GM19467 (cell line): ENCODE data around the gene DDR1.
"Not testable (repeated sequence)": the region's sequence is repeated elsewhere in the genome, so short reads cannot be mapped to it uniquely, and the experiment has no call there.

Source experiments
- ATAC-seq: cut with Tn5 transposase; IDR thresholded peaks from one replicate; pipeline ENCODE4 v1.9.1; 2021; ENCODE audit warnings: mild to moderate bottlenecking, moderate library complexity; ENCODE audit not compliant: unreplicated experiment

The DDR1 gene

DNA sequence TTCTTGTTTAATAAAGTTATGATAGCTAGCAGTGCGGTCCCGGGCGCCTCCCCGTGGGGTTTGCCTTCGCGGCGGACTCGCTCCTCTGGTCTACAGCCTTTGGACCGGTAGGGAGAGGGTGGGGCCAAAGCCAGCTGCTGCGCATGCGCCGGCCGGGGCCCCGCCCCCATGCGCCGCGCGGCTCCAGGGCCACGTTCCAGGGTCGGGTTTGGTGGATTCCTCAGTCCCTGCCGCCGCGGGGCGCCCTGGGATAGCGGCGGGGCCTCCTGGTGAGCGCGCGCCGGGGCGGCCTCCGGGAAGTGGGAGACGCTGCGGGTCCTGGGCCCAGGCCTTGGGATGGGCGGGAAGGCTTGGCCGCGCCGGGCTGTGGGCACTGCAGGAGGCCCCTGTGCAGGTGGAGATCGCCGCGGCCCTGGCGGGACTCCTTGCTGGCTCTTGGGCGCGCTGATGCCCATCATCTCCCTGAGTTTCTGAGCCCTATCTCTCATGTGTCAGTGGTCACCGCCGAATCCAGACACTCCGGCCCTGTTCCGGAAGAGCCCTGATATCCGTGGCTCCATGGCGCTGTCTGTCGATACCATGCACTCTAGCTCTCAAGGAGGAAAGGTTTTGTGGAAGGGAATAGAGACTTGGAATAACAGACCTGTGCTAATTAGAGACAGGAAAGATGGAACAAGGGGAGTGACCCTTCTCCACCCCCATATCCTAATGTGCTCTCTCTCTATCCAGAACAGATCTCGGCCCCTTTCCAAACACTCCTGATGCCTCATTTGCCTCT lies 29.9 kb downstream of the DDR1 start, which contains the start of gene VARS2:
VARS2 (plus strand) TSS at position 163 of the 778 bp plus-strand sequence; CDS start at position 762, 599 bp downstream.
- ATAC-seq, result peak; percentile 90

DNA sequence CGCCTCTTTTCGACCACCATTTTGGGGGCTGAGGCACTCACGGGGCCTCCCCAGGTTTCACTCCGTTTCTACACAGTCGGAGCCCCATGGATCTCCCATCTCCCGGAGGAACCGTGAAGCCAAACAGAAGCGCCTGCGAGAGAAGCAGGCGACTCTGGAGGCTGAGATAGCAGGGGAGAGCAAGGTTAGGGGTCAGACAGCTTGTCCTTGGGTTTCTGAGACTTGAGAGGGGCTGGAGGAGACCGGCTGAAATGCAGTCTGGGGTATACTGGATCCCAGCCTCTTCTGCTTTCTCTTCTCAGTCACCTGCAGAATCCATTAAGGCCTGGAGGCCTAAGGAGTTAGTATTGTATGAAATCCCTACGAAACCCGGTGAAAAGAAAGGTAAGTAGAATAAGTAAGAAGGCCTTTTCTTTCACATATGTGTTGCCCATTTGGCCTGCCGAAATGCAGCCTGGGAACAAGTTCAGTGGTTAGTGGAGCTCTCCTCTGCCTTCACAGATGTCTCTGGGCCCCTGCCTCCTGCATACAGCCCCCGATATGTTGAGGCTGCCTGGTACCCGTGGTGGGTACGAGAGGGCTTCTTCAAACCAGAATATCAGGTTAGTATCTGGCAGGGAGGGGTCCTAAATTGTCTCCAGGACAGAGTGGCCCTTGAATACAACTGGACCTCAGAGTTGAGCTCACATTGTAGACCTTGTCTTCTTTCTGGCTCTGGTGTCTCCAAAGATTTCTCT lies 30.7 kb downstream of the DDR1 start:
- ATAC-seq, result no peak

DNA sequence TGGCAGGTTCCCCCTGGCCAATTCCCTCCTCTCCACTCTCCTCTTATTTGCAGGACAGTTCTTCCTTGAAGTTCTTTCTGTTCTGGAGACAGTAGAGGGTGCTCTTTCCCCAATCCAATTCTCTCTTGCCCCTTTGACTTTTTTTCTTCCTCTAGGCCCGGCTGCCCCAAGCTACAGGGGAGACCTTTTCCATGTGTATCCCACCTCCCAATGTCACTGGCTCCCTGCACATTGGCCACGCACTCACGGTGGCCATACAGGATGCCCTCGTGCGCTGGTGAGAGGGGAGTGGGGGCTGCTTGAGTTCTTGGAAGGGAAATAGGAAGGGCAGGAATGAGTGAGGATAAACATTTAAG lies 31.2 kb downstream of the DDR1 start:
- ATAC-seq, result no peak

DNA sequence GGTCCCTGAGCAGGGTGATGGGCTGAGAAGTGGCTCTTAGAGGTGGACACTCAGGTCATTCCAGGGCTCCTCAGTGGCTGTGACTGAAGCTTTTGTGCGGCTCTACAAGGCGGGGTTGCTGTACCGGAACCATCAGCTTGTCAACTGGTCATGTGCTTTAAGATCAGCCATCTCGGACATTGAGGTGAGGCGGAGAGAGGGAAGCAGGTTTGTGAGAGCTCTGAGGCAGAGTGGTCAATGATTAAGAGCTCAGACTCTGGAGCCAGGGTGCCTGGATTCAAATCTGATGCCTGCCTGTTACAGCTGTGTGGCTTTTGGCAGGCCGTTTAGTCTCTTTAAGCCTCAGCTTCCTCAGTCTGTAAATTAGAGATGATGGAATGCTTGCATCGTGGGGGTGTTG lies 32.7 kb downstream of the DDR1 start:
- no peak for ATAC-seq

DNA sequence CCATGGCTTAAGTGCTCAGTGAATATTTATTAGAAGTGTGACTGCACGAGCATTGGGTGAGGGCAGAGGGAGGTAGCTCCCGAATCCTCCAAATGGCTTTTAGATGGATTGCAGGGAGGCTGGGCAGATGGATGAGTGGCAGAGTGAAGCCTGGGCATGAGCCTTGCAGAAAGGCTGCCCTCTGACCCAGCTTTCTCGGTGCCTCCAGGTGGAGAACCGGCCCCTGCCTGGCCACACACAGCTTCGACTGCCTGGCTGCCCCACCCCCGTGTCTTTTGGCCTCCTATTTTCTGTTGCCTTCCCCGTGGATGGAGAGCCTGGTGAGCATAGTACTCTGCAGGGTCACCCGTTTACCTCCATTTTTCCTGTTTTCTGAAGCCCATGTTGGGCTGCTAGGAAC lies 33.2 kb downstream of the DDR1 start:
- no peak for ATAC-seq

GRCh38 chr6:30918670-30919069 lies 34.4 kb downstream of the DDR1 start:
- no peak for ATAC-seq

DNA sequence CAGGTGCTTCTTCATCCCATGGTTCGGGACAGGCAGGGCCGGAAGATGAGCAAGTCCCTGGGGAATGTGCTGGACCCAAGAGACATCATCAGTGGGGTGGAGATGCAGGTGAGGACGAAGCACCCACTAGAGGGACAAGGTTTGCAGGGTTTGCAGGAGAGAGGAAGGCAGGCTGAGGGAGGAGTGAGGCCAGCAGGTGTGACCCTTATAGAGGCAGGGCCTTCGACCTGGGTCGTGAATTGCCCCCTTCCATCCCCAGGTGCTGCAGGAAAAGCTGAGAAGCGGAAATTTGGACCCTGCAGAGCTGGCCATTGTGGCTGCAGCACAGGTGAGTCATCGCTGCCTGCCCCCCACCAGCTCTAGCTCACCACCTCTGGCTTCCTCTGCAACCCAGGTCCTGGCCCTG lies 38.1 kb downstream of the DDR1 start:
- no peak for ATAC-seq

- not testable (repeated sequence) for ATAC-seq
These were observed 39.8 kb downstream of the DDR1 start for GRCh38 chr6:30924040-30924627.

DNA sequence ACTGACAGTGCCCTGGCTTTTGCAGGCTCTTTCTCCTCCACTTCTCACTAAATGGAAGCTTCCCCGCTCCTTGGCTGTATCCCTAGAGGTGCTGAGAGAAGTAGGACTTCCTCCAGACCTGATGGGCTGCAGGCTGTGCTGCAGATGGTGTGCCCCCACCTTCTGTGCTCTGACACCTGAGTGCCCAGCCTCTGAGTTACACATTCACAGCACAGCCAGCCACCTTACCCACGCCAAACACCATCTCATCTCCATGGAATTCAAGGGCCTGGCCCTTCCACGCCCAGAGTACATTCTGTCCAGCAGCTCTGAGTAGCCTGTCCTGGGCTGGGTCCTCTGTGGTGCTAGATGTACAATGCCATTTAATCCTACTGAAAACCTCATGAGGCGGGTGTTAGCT lies 42.3 kb downstream of the DDR1 start:
- ATAC-seq, result no peak

DNA sequence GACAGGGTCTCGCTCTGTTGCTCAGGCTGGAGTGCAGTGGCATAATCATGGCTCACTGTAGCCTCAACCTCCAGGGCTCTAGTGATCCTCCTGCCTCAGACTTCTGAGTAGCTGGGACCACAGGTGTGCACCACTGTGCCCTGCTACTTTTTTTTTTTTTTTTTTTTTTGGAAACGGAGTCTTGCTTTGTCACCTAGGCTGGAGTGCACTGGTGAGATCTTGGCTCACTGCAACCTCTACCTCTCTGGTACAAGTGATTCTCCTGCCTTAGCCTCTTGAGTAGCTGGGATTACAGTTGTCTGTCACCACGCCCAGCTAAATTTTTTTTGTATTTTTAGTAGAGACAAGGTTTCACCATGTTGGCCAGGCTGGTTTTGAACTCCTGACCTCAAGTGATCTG lies 42.8 kb downstream of the DDR1 start:
- not testable (repeated sequence) for ATAC-seq

DNA sequence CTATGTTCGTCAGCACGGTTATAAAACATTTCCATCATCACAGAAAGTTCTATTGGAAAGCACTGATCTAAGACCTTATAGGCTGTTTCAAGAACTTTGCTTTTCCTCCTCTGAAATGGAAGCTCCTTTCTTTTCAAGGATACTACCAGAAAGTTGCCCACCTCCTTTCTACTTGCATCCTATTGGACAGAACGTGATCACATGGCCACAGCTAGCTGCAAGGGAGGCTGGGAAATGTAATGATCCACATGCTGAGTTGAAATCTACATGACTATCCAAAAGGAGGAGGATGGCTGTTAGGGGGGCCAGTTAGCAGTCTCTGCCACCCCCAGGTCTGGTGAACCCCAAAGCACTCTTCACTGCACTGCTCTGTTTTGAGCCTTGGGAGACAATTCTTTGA lies 44.4 kb downstream of the DDR1 start:
- ATAC-seq, result no peak

DNA sequence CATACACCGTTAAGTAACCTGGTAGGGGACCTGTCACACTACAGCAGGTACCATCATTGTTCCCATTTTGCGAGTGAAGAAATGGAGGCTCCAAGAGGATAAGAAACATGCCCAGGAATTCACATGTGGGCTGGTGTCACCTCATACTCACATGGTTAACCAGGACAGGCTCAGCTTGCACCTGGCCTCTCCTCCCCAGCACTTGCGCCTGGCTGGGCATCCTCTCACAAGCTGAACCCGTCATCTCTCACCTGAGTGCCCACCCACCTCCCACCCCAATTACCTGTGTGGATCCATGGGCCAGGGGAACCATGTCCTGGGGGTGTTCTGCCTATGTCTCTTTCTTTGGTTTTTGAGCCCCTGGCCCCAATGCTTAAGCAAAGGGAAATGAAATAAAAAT lies 46.2 kb downstream of the DDR1 start:
- no peak for ATAC-seq

DNA sequence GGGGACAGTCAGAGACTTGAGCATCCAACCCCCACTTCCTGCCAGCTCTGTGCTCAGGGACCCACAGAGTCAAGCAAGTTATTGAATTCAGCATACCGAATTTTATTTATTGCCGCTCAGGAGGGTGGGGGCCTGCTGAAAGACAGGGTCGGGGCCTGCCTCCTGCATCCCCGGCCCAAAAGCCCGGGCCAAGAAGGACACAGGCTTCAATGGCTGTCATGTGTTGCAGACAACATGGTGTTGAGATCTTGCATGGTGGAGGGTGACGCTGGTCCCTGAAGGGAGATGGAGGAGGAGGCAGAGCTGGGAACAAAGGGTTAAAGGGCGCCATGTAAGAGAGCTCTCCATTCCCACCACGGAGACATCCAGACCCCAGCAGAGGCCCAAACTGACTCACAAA lies 47.0 kb downstream of the DDR1 start:
- ATAC-seq, result no peak

DNA sequence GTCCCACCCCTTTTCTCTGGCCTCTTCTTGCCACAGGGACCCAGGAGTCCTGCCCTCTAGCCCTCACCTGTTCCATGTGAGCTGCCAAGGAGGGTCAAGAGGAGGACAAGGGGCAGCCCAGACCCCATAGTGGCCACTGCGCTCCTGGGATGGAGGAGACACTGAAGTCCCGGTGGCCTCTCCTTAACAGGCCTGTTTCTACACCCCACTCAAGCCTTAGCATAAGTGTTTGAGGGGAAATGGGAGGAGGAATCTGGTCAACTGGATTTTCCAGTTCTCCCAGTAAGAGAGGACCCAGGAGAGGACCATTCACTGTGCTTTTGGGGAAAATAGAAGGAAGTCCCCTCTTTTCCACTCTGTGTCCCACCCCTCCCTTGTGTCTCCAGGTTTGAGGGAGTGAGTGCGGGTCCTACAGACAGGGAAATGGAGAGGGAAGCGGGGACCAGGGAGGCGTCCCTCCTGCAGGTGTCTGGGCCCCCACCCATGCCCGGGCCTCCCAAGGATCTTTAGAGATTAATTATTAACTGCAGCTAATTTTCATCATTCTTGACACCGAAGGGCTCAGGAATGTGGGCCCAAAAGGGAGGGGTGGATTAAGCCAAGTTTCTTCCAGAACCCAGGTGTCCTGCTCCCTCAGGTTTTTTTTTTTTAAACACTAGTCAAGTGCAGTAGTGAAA lies 47.8 kb downstream of the DDR1 start, which contains the start of gene SFTA2:
SFTA2 (minus strand) TSS at position 202 of the 677 bp plus-strand sequence; CDS start at position 128, 74 bp downstream.
- no peak for ATAC-seq

GRCh38 chr6:30932665-30933365 lies 48.5 kb downstream of the DDR1 start:
- no peak for ATAC-seq

DNA sequence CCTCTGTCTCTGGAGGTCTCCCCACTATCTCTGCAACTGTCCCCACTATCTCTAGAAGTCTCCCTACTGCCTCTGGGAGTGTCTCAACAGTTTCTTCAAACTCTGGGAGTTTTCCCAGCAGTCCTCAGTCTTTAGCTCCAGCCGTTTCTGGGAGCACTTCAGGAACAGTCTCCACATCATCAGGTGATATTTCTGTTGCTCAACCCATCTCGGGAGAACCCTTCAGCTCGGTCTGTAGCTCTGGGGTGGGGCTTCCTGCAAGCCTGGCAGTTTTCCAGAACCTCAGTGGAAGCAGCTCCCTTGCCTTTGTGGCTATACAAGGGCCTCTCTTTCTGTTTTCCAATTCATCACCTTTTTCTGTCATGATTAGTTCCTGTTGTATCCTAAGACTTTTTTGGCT lies 50.7 kb downstream of the DDR1 start:
- ATAC-seq, result no peak

DNA sequence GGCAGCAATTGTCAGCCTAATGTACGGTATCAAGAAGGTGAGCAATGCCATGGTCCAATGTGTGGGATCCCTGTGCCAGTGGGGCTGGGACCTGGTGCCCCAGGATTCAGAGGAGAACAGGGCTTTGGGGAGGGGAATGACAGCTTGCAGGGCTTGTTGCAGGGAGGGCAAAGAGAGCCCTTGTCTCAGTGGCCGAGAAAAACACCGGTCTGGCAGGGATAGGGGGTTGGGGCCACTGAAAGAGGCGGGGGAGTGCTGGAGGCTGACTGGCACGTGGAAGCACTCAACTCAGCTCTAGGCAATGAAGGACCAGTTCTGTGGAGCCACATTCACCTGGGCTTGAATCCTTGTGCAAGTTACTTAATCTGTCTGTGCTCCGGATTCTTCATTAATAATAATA lies 52.9 kb downstream of the DDR1 start:
- no peak for ATAC-seq

DNA sequence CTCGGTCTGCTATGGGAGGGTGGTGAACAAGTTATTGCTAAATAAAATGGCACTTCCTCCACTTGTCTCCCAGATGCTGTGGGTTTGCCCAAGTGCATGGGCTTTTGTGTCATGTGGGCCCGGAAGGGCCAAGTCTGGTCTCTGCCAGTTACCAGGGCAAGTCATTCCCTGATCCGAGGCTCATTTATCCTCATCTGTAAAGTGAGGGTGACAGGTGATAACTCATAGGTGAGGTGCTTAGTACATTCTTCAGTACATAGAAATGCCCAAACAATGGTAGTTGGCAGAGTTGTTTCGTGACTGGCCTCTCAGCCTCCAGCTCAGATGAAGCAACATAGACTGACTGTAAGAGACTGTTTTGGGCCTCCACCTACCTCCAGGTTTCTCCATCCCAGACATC lies 54.4 kb downstream of the DDR1 start:
- no peak for ATAC-seq

DNA sequence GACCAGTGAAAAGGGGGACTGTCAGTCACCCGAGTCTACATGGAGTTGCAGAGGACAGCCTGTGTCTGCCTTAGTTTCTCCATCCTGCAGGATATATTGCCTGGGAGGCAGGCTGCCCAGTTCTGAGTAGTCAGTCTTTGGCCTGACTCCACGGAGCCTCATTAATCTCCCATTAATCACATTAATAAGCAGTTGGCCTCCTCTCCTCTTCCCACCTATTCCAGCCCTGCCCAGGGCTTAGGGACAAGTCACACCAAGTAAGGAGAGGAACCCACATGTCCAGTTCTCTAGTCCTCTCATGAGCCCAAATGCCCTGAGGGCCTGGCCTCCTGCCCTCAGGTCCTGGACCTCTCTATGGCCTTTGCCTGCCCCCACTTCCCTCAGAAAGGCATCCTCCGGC lies 55.2 kb downstream of the DDR1 start:
- no peak for ATAC-seq

GRCh38 chr6:30940361-30940986 lies 56.2 kb downstream of the DDR1 start, which contains the start of gene MUCL3:
TSS of gene MUCL3 (plus strand) at chr6:30940973. CDS start at chr6:30941000, 27 bp downstream.
- ATAC-seq, result no peak
